GM19452 (cell line): ENCODE data around the gene DPM2.
A peak's percentile ranks its signal among the peaks of the same experiment; 100 is the strongest.

ENCODE experiments used
- ATAC-seq: cut with Tn5 transposase; IDR thresholded peaks from one replicate; pipeline ENCODE4 v1.9.1; 2021; ENCODE audit not compliant: unreplicated experiment

DPM2 gene

GRCh38 chr9:127938298-127938690 is 640 bp upstream of the DPM2 start:
- no peak for ATAC-seq

- no peak for ATAC-seq
Measured at GRCh38 chr9:127937056-127937387, 632 bp downstream of the DPM2 start.

- no peak for ATAC-seq
Measured at GRCh38 chr9:127936347-127936852, 1.3 kb downstream of the DPM2 start.

GRCh38 chr9:127935765-127936221 is 1.9 kb downstream of the DPM2 start:
- ATAC-seq: no peak

GRCh38 chr9:127934986-127935385 is 2.7 kb downstream of the DPM2 start:
- no peak for ATAC-seq

GRCh38 chr9:127934248-127934647 is 3.4 kb downstream of the DPM2 start:
- no peak for ATAC-seq

- peak; percentile 33 for ATAC-seq
Measured at GRCh38 chr9:127931092-127931881, 6.4 kb downstream of the DPM2 start.

GRCh38 chr9:127930231-127931091 is 7.2 kb downstream of the DPM2 start, which contains the start of gene PIP5KL1:
Gene PIP5KL1, minus strand, starts transcription at chr9:127930777. Its CDS starts 25 bp downstream, at chr9:127930752.
- peak; percentile 75 for ATAC-seq

GRCh38 chr9:127929625-127929979 is 8.1 kb downstream of the DPM2 start:
- no peak for ATAC-seq

- no peak for ATAC-seq
Measured at GRCh38 chr9:127928676-127929624, 8.7 kb downstream of the DPM2 start.

GRCh38 chr9:127927988-127928675 is 9.5 kb downstream of the DPM2 start:
- no peak for ATAC-seq

- no peak for ATAC-seq
Measured at GRCh38 chr9:127927201-127927987, 10.3 kb downstream of the DPM2 start.

GRCh38 chr9:127926906-127927200 is 10.8 kb downstream of the DPM2 start:
- ATAC-seq: no peak

GRCh38 chr9:127925959-127926905 is 11.4 kb downstream of the DPM2 start:
- ATAC-seq: no peak

GRCh38 chr9:127924736-127925444 is 12.8 kb downstream of the DPM2 start:
- no peak for ATAC-seq

GRCh38 chr9:127923771-127924170 is 13.9 kb downstream of the DPM2 start:
- ATAC-seq: no peak

- no peak for ATAC-seq
Measured at GRCh38 chr9:127923046-127923445, 14.6 kb downstream of the DPM2 start.

GRCh38 chr9:127921557-127922120 is 16.0 kb downstream of the DPM2 start:
- ATAC-seq: no peak
